Measurements from ENCODE around the gene KRT38.

Gene KRT38

GRCh38 chr17:41440531-41441033 is at the start of gene KRT38:
TSS of gene KRT38 (minus strand) at chr17:41440983. CDS start at chr17:41440921, 62 bp downstream.
- DNase-seq, result no peak

GRCh38 chr17:41489531-41489930 is 48.7 kb upstream of the KRT38 start, which contains the start of gene KRT36:
TSS of gene KRT36 (minus strand) at chr17:41489910. CDS start at chr17:41489864, 46 bp downstream.
- DNase-seq, result no peak

GRCh38 chr17:41486809-41487530 is 46.2 kb upstream of the KRT38 start:
- peak; percentile 70 for DNase-seq

- DNase-seq, result no peak
Observed at GRCh38 chr17:41486316-41486715, 45.5 kb upstream of the KRT38 start.

- DNase-seq, result no peak
Observed at GRCh38 chr17:41484920-41485904, 44.4 kb upstream of the KRT38 start.

GRCh38 chr17:41483991-41484826 is 43.4 kb upstream of the KRT38 start:
- DNase-seq, result no peak

- DNase-seq, result no peak
Observed at GRCh38 chr17:41483531-41483930, 42.7 kb upstream of the KRT38 start.

GRCh38 chr17:41481036-41481435 is 40.3 kb upstream of the KRT38 start, which contains the start of gene KRT35:
TSS of gene KRT35 (minus strand) at chr17:41481151. CDS start at chr17:41481097, 54 bp downstream.
- no peak for DNase-seq

GRCh38 chr17:41480581-41480980 is 39.8 kb upstream of the KRT38 start:
- no peak for DNase-seq

- DNase-seq, result no peak
Observed at GRCh38 chr17:41480136-41480535, 39.4 kb upstream of the KRT38 start.

- no peak for DNase-seq
Observed at GRCh38 chr17:41478237-41478636, 37.5 kb upstream of the KRT38 start.

- no peak for DNase-seq
Observed at GRCh38 chr17:41476866-41477815, 36.4 kb upstream of the KRT38 start.

GRCh38 chr17:41475421-41475820 is 34.6 kb upstream of the KRT38 start:
- no peak for DNase-seq

- no peak for DNase-seq
Observed at GRCh38 chr17:41474863-41475262, 34.1 kb upstream of the KRT38 start.

GRCh38 chr17:41468346-41468745 is 27.6 kb upstream of the KRT38 start:
- DNase-seq, result no peak

GRCh38 chr17:41467561-41467960 is 26.8 kb upstream of the KRT38 start:
- DNase-seq, result no peak

GRCh38 chr17:41466988-41467387 is 26.2 kb upstream of the KRT38 start, which contains the start of gene KRT32:
TSS of gene KRT32 (minus strand) at chr17:41467386. CDS start at chr17:41467325, 61 bp downstream.
- DNase-seq, result no peak

- no peak for DNase-seq
Observed at GRCh38 chr17:41464682-41465081, 23.9 kb upstream of the KRT38 start.

- DNase-seq, result no peak
Observed at GRCh38 chr17:41464173-41464572, 23.4 kb upstream of the KRT38 start.

- DNase-seq, result no peak
Observed at GRCh38 chr17:41463746-41464145, 23.0 kb upstream of the KRT38 start.

GRCh38 chr17:41462705-41463104 is 21.9 kb upstream of the KRT38 start:
- DNase-seq, result no peak

Measured in stimulated activated CD4-positive, alpha-beta T cell treated with anti-CD3 and anti-CD28 coated beads, Interleukin-15, amount 100 ng/mL, for 24 hours (primary cell).